ENCODE data around the gene QSOX2.

- TF ChIP-seq CTCF (IDR thresholded peaks at IDR 0.05; ENCODE audit: low read depth, low read length, missing input control) (no peak), REST (IDR thresholded peaks at IDR 0.05) (no peak), TAF1 (conservative IDR thresholded peaks at IDR 0.05) (no peak), RAD21 (IDR thresholded peaks at IDR 0.05) (no peak), MAX (IDR thresholded peaks at IDR 0.05) (no peak), ZBTB33 (IDR thresholded peaks at IDR 0.05) (no peak), YY1 (IDR thresholded peaks at IDR 0.05) (no peak), SP1 (IDR thresholded peaks at IDR 0.05) (no peak)
Measured at GRCh38 chr9:136259517-136259813, 13.9 kb upstream of the QSOX2 start.

Data from liver (tissue), 3 donors.